ENCODE results near the gene LDB3.

DNA sequence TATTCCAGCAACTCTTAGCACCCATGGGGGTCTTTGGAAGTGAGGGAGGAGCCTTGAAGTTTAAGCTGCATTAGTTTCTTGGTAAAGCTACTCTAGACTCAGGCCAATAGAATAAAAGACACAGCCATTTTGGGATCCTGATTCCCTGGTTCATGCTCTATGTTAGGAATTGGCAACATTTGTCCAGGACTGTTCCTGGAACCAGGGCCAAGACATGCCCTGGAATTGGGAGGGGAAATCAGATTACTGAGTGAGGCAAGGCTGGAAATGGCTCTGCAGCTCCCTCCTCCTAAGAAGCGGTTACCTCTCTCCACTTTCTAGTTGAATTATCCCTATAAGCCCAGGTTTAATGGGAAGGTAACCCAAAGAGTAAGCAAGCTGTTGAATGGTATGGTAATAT is 73.9 kb downstream of the LDB3 start:
- no peak for TF ChIP-seq POLR2A (IDR thresholded peaks at IDR 0.05)
- TF ChIP-seq, protein P1, sequence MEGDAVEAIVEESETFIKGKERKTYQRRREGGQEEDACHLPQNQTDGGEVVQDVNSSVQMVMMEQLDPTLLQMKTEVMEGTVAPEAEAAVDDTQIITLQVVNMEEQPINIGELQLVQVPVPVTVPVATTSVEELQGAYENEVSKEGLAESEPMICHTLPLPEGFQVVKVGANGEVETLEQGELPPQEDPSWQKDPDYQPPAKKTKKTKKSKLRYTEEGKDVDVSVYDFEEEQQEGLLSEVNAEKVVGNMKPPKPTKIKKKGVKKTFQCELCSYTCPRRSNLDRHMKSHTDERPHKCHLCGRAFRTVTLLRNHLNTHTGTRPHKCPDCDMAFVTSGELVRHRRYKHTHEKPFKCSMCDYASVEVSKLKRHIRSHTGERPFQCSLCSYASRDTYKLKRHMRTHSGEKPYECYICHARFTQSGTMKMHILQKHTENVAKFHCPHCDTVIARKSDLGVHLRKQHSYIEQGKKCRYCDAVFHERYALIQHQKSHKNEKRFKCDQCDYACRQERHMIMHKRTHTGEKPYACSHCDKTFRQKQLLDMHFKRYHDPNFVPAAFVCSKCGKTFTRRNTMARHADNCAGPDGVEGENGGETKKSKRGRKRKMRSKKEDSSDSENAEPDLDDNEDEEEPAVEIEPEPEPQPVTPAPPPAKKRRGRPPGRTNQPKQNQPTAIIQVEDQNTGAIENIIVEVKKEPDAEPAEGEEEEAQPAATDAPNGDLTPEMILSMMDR (IDR thresholded peaks at IDR 0.05): no peak
